Anterior cingulate cortex (tissue), 58 donors: Measurements from ENCODE around the gene TBC1D22A.

Experiments
- DNase-seq, 58 donors: peaks; one replicate each; lab custom pipeline; 2025; lab: John Stamatoyannopoulos, UW

Gene TBC1D22A

GRCh38 chr22:47098554-47098953 lies 336.1 kb downstream of the TBC1D22A start:
- no peak for DNase-seq

GRCh38 chr22:47100019-47100418 lies 337.6 kb downstream of the TBC1D22A start:
- no peak for DNase-seq

GRCh38 chr22:47100646-47101200 lies 338.3 kb downstream of the TBC1D22A start:
- no peak for DNase-seq

GRCh38 chr22:47101321-47101885 lies 339.0 kb downstream of the TBC1D22A start:
- DNase-seq: no peak

GRCh38 chr22:47102081-47102480 lies 339.6 kb downstream of the TBC1D22A start:
- DNase-seq: no peak

GRCh38 chr22:47102648-47103047 lies 340.2 kb downstream of the TBC1D22A start:
- no peak for DNase-seq

- no peak for DNase-seq
Measured at GRCh38 chr22:47105085-47105484, 342.6 kb downstream of the TBC1D22A start.

- no peak for DNase-seq
Measured at GRCh38 chr22:47106806-47107205, 344.4 kb downstream of the TBC1D22A start.

- DNase-seq: no peak
Measured at GRCh38 chr22:47107431-47107830, 345.0 kb downstream of the TBC1D22A start.

- no peak for DNase-seq
Measured at GRCh38 chr22:47110817-47111443, 348.5 kb downstream of the TBC1D22A start.

- no peak for DNase-seq
Measured at GRCh38 chr22:47111626-47112581, 349.5 kb downstream of the TBC1D22A start.

GRCh38 chr22:47112582-47112965 lies 350.1 kb downstream of the TBC1D22A start:
- DNase-seq: no peak

- no peak for DNase-seq
Measured at GRCh38 chr22:47112994-47113852, 350.8 kb downstream of the TBC1D22A start.

- no peak for DNase-seq
Measured at GRCh38 chr22:47113853-47114415, 351.5 kb downstream of the TBC1D22A start.

GRCh38 chr22:47114813-47115517 lies 352.5 kb downstream of the TBC1D22A start:
- DNase-seq: no peak

GRCh38 chr22:47115518-47115890 lies 353.1 kb downstream of the TBC1D22A start:
- DNase-seq: no peak

- DNase-seq: no peak
Measured at GRCh38 chr22:47115921-47116320, 353.5 kb downstream of the TBC1D22A start.

- peak in 3 of 58 donors; percentile 2 to 9 (median 9) for DNase-seq
Measured at GRCh38 chr22:47116426-47117341, 354.2 kb downstream of the TBC1D22A start.
